BLaER1 (cell line): ENCODE results near the gene GRHL3.

Experiments
- H3K27ac ChIP-seq: shearing (Covaris generic); formaldehyde crosslinking; 2 replicates; pipeline ENCODE4 v1.8.1; 2022
- H3K27me3 ChIP-seq: shearing (Covaris generic); formaldehyde crosslinking; 2 replicates; pipeline ENCODE4 v1.8.1; 2022
- H3K36me3 ChIP-seq: shearing (Covaris generic); formaldehyde crosslinking; 2 replicates; pipeline ENCODE4 v1.8.1; 2022
- H3K4me1 ChIP-seq: shearing (Covaris generic); formaldehyde crosslinking; 2 replicates; pipeline ENCODE4 v1.8.1; 2022
- H3K4me2 ChIP-seq: shearing (Covaris generic); formaldehyde crosslinking; 2 replicates; pipeline ENCODE4 v1.8.1; 2022
- H3K4me3 ChIP-seq: shearing (Covaris generic); formaldehyde crosslinking; 2 replicates; pipeline ENCODE4 v1.8.1; 2022
- H3K9ac ChIP-seq: shearing (Covaris generic); formaldehyde crosslinking; 2 replicates; pipeline ENCODE4 v1.8.1; 2022
- H3K9me3 ChIP-seq: shearing (Covaris generic); formaldehyde crosslinking; 2 replicates; pipeline ENCODE4 v1.8.1; 2022
- H4K20me1 ChIP-seq: shearing (Covaris generic); formaldehyde crosslinking; 2 replicates; pipeline ENCODE4 v1.8.1; 2022
- Cebpa-rat ChIP-seq: shearing (Covaris generic); IDR thresholded peaks from 2 replicates; pipeline ENCODE4 v1.8.1; 2022

Gene GRHL3

DNA sequence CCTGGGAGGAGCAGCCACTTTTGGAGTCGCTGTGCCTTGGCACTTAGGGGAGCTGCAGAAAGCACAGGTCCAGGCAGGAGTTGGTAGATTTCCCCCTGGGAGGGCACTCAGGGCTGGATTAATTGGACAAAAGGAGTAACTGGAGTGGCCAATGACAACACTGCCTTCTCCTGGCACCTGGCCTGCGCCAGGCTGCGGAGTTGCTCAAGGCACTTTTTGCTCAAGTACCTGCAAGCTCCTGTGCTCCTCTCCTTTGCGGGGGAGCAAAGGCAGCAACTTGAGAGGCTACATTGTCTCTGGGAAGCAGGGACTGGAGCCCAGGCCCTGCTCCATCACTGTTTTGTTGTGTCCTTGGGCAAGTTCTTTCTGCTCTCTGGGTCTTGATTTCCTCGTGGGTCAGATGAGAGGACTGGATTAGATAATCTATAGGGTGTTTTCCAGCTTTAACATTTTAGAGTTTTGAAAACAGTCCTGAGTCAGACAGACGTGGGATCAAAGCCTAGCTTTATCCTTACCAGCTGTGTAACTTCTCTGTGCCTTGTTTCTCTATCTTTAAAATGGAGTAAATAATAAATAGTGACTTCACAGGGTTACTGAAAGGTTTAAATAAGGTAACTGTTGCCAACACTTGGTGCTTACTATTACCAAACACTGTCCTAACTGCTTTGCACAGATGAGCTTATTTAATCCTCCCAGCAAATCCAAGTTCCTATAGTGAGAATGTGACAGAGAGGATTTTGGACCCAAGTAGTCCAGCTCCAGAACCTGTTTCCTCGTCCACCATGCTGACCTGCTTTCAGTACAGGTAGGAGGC lies 18.0 kb upstream of the GRHL3 start:
- Histone ChIP-seq H4K20me1 (peaks cover 4% of the 10 kb centered on the region; the same call in 1 of the 2 replicates), H3K4me1 (no peaks in the 10 kb centered on the region), H3K27me3 (peaks cover 6% of the 10 kb centered on the region; the same call in 1 of the 2 replicates), H3K9me3 (no peaks in the 10 kb centered on the region), H3K4me3 (no peak overlapping the region), H3K36me3 (no peaks in the 10 kb centered on the region), H3K9ac (no peak overlapping the region), H3K4me2 (no peak overlapping the region), H3K27ac (no peak overlapping the region)
- TF ChIP-seq Cebpa-rat = no peak

DNA sequence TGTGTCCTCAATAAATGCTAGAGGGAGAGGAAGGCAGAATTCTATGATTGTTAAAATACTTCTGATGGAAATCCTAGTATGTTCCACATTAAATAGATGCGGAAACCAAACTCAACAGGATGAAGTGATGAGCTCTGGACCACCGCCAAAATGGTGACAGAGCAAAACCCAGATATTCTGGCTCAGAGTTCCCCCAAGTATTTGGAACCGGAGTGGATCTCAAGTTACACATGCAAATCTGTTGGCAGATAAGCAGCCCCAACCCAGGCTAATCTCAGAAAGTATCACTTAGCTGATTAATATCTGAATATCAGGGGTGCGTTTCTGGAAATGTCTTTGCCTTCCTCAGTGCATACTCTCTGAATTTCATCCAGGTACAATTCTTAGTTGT lies 17.4 kb upstream of the GRHL3 start:
- peaks cover 6% of the 10 kb centered on the region; the same call in 1 of the 2 replicates for H4K20me1 ChIP-seq
- H3K9ac ChIP-seq = no peak overlapping the region
- H3K27ac ChIP-seq = no peak overlapping the region
- no peak overlapping the region for H3K4me3 ChIP-seq
- H3K4me1 ChIP-seq = no peaks in the 10 kb centered on the region
- no peaks in the 10 kb centered on the region for H3K36me3 ChIP-seq
- no peaks in the 10 kb centered on the region for H3K9me3 ChIP-seq
- no peak for TF ChIP-seq Cebpa-rat
- H3K4me2 ChIP-seq = no peak overlapping the region
- peaks cover 7% of the 10 kb centered on the region; the same call in 1 of the 2 replicates for H3K27me3 ChIP-seq

DNA sequence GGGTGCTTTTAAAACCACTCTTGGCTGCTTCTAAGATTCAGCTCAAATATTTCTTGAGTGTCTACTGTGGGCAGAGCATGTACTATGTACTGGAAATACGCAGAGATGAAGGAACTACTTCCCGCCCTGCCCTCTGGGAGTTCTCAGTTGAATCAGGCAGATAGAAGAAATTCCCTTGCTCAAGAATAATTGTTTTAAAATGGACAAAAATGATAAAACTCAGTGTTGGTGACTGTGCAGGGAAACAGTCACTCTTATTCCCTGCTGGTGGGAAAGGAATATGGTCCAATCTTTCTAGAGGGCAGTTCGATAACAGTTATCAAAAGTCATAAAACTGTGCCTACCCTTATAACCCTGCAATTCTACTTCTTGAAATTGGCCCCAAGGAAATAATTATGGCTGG lies 16.9 kb upstream of the GRHL3 start:
- H4K20me1 ChIP-seq = peaks cover 6% of the 10 kb centered on the region; the same call in 1 of the 2 replicates
- no peaks in the 10 kb centered on the region for H3K36me3 ChIP-seq
- H3K27ac ChIP-seq = no peak overlapping the region
- TF ChIP-seq Cebpa-rat = no peak
- H3K4me2 ChIP-seq = no peak overlapping the region
- no peaks in the 10 kb centered on the region for H3K9me3 ChIP-seq
- peaks cover 7% of the 10 kb centered on the region; the same call in 1 of the 2 replicates for H3K27me3 ChIP-seq
- H3K4me1 ChIP-seq = no peaks in the 10 kb centered on the region
- H3K9ac ChIP-seq = no peak overlapping the region
- no peak overlapping the region for H3K4me3 ChIP-seq

DNA sequence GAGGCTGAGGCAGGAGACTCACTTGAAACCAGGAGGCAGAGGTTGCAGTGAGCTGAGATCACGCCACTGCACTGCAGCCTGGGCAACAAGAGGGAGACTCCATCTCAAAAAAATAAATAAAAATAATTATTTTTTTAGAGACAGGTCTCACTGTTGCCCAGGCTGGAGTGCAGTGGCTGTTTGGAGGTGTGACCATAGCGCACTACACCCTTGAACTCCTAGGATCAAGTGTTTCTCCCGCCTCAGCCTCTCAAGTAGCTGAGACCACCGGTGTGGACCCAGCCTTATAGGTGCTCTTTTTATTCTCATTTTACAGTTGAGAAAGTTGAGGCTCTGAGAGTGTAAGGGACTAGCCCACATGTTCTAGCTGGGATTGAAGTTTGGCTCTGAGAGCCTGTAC lies 15.6 kb upstream of the GRHL3 start:
- Histone ChIP-seq H3K27ac (no peak overlapping the region), H3K9ac (no peak overlapping the region), H3K4me1 (no peaks in the 10 kb centered on the region), H3K4me3 (no peak overlapping the region), H3K27me3 (peaks cover 7% of the 10 kb centered on the region; the same call in 1 of the 2 replicates), H4K20me1 (peaks cover 6% of the 10 kb centered on the region; the same call in 1 of the 2 replicates), H3K4me2 (no peak overlapping the region), H3K36me3 (no peaks in the 10 kb centered on the region), H3K9me3 (no peaks in the 10 kb centered on the region)
- TF ChIP-seq Cebpa-rat = no peak

DNA sequence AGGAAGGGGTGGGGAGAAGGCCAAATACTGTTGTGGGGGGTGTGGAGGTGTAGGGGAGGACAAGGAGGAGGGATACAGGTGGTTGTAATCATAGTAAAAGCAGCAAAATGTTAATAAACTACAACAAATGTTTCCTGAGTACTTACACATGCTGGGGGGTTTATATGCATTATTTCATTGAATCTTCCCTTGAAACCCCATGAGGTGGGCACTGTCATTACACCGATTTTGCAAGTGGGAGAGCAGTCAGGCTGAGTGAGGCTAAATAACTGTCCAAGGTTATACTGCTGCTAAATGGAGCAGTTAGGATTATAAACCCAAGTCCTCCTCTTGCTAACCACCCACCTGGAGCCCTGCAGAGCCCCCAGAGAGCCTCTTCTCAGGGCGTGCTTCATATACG lies 14.4 kb upstream of the GRHL3 start:
- no peak overlapping the region for H3K4me3 ChIP-seq
- H3K4me2 ChIP-seq = no peak overlapping the region
- TF ChIP-seq Cebpa-rat = no peak
- H3K27me3 ChIP-seq = peaks cover 7% of the 10 kb centered on the region; the same call in 1 of the 2 replicates
- H3K9ac ChIP-seq = no peak overlapping the region
- H3K9me3 ChIP-seq = no peaks in the 10 kb centered on the region
- H4K20me1 ChIP-seq = peaks cover 8% of the 10 kb centered on the region; the same call in 1 of the 2 replicates
- no peaks in the 10 kb centered on the region for H3K36me3 ChIP-seq
- no peaks in the 10 kb centered on the region for H3K4me1 ChIP-seq
- no peak overlapping the region for H3K27ac ChIP-seq

DNA sequence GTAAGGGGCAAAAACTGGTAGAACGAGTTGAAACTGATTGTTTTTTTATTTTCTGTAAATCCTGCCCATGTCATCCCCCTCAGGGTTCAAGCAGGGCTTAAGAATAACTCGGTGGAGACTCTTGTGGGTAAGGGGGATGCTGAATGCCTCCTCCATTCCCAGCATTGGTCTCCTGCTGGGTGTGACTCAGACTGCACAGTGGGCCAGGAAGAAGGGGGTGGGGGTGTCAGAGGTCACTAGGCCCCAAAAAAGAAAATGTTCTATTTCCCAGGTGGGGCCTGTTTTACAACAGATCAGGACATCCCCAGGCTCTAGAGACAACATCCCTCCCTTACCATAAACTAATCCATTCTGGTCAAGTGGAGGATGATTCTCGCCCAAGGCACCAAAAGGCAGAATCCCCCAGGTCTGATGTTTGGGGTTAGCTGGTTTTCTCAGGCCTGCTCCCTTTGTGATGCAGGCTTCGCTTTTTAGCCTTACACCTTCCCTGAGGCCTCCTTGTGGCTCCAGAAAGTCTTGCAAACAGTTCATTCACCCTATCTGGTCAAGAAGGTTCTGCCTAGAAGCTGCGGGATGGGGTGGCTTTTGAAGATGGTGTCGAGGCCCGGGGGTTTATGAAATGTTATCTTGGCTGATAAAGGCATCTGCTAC lies 10.7 kb upstream of the GRHL3 start:
- Histone ChIP-seq H3K27me3 (peaks cover 19% of the 10 kb centered on the region), H3K27ac (no peak overlapping the region), H3K36me3 (no peaks in the 10 kb centered on the region), H4K20me1 (peaks cover 11% of the 10 kb centered on the region; the same call in 1 of the 2 replicates), H3K9ac (no peak overlapping the region), H3K9me3 (no peaks in the 10 kb centered on the region), H3K4me3 (no peak overlapping the region), H3K4me1 (no peaks in the 10 kb centered on the region), H3K4me2 (no peak overlapping the region)
- no peak for TF ChIP-seq Cebpa-rat

DNA sequence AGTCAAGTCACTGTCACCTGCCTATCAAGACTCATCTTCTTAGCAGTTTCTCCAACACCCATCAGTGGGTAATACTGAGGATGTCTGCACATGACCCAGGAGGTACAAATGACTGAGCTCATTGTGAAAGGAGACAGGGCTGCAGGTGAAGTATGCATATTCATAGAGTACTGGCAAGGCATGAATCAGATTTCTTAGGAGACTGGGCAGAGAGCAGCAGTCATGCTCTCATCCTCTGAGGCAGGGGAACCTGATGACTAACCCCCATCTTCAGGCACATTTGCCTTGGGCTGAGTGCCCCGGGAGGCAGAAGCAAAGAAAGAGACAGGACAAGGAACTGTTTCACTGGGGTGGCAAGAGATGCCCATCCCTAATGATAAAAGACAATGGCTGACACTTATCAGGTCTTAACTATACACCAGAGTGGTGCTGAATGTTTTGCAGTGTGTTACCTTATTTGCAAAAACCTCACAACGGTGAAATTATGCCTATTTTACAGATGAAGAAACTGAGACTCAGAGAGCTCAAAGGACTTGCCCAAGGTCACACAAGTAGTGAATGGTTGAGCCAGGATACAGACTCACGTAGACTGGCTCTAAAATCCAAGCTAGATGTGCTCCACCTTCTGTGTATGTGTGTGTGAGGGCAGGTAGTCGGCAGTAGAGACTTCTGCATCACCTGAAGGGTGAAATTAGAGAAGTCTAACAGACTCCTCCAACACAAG lies 9.2 kb upstream of the GRHL3 start:
- no peaks in the 10 kb centered on the region for H3K4me1 ChIP-seq
- H3K9me3 ChIP-seq = no peaks in the 10 kb centered on the region
- no peaks in the 10 kb centered on the region for H3K36me3 ChIP-seq
- no peak overlapping the region for H3K27ac ChIP-seq
- peaks cover 22% of the 10 kb centered on the region for H3K27me3 ChIP-seq
- H3K9ac ChIP-seq = no peak overlapping the region
- TF ChIP-seq Cebpa-rat = no peak
- peaks cover 12% of the 10 kb centered on the region; the same call in 1 of the 2 replicates for H4K20me1 ChIP-seq
- H3K4me3 ChIP-seq = no peak overlapping the region
- no peak overlapping the region for H3K4me2 ChIP-seq

DNA sequence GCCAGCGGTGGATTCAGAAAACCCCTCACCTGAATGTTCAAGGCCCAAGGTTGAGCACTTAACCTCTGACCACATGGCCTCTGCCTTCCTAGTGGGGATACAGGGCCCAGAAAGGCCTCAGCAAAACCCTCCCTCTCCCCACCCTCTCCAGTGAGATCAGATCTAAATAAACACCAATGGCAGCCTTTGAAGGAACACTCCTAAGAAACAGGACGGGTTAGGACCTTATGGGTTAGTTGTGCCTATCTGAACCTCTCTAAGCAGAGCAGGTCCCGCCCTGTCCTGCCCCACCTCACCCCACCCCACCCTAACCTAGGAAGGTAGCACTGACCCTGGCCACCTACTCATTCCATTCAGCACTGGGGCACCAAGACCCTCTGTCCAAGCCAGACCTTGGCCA lies 7.9 kb upstream of the GRHL3 start:
- no peaks in the 10 kb centered on the region for H3K4me1 ChIP-seq
- H3K27ac ChIP-seq = no peak overlapping the region
- no peak overlapping the region for H3K9ac ChIP-seq
- peaks cover 29% of the 10 kb centered on the region for H3K27me3 ChIP-seq
- no peak for TF ChIP-seq Cebpa-rat
- H3K4me2 ChIP-seq = no peak overlapping the region
- no peaks in the 10 kb centered on the region for H3K36me3 ChIP-seq
- peaks cover 20% of the 10 kb centered on the region; the same call in 1 of the 2 replicates for H4K20me1 ChIP-seq
- H3K9me3 ChIP-seq = no peaks in the 10 kb centered on the region
- H3K4me3 ChIP-seq = no peak overlapping the region

DNA sequence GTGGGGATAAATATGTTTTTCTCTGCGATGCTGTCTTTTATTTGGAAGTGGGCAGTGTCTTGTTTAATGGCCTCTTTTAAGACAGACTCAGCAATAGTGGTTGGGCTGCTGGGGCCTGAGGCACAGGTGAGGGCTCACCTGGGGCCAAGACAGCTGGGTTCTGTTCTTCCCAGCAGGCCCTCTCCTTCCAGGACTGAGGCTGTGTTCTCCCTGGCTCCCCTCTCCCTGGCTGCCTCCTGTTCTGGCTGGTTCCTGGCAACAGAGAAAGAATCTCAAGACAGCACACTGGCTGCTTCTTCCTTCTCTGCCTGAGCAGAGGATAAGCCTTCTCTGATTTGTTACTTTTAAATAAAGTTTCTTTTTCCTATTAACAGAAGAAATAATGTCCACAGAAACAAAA lies 7.4 kb upstream of the GRHL3 start:
- Histone ChIP-seq H3K4me3 (no peak overlapping the region), H3K36me3 (no peaks in the 10 kb centered on the region), H4K20me1 (peaks cover 24% of the 10 kb centered on the region), H3K27ac (no peak overlapping the region), H3K27me3 (peaks cover 32% of the 10 kb centered on the region), H3K4me1 (no peaks in the 10 kb centered on the region), H3K9ac (no peak overlapping the region), H3K4me2 (no peak overlapping the region), H3K9me3 (no peaks in the 10 kb centered on the region)
- TF ChIP-seq Cebpa-rat = no peak

DNA sequence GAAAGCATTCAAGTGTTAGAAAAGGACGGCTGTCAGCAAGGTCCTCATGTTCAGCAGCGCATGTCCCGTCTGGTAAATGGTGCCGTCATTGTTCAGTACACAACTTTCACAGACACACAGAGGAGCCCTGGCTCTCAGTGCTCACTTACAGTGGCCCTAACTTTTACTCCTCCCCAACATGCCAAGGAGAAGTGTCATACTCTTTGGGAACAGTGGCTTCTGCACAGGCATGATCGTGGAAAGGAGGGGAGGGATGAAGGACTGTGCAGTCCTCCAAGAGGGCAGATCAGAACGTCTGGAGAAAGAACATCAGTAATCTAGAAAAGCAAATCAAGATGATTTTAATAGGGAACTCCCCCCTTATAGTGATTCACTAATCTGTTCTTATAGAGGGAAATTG lies 3.8 kb upstream of the GRHL3 start:
- H4K20me1 ChIP-seq = peaks cover 55% of the 10 kb centered on the region
- no peak overlapping the region for H3K4me2 ChIP-seq
- no peak overlapping the region for H3K27ac ChIP-seq
- H3K27me3 ChIP-seq = peaks cover 68% of the 10 kb centered on the region
- no peak overlapping the region for H3K4me3 ChIP-seq
- H3K9ac ChIP-seq = no peak overlapping the region
- no peaks in the 10 kb centered on the region for H3K4me1 ChIP-seq
- TF ChIP-seq Cebpa-rat = no peak
- no peaks in the 10 kb centered on the region for H3K36me3 ChIP-seq
- H3K9me3 ChIP-seq = no peaks in the 10 kb centered on the region
